ENCODE measurements around the gene PSMB7.

The PSMB7 gene

GRCh38 chr9:124337562-124337961 lies 77.7 kb downstream of the PSMB7 start:
- no peak overlapping the region for H3K4me3 ChIP-seq (ENCODE audit: low read depth, low read length)
- no peak for TF ChIP-seq CTCF (IDR thresholded peaks at IDR 0.05; ENCODE audit: insufficient read depth, low read length, missing control alignments)
- ChIA-PET POLR2A (no interaction called here), CTCF (interaction anchor here (1.1 to 4.1 kb wide), 3 partner anchors 17 to 211 kb away, joined by 3 to 18 read pairs (median 9); no protein-coding TSS in a partner anchor)
- DNase-seq (ENCODE audit: low read depth, low spot score): no peak

GRCh38 chr9:124335320-124335707 lies 79.9 kb downstream of the PSMB7 start:
- no peak for TF ChIP-seq CTCF (IDR thresholded peaks at IDR 0.05; ENCODE audit: insufficient read depth, low read length, missing control alignments)
- CTCF ChIA-PET: interaction anchor here (2.4 kb wide), 1 partner anchor 208 kb away, joined by 9 read pairs; no protein-coding TSS in a partner anchor
- no peak overlapping the region for H3K4me3 ChIP-seq (ENCODE audit: low read depth, low read length)
- no peak for DNase-seq (ENCODE audit: low read depth, low spot score)
- POLR2A ChIA-PET: no interaction called here

GRCh38 chr9:124334568-124335319 lies 80.5 kb downstream of the PSMB7 start:
- no peak for DNase-seq (ENCODE audit: low read depth, low spot score)
- ChIA-PET POLR2A (no interaction called here), CTCF (interaction anchor here (7.7 kb wide), 1 partner anchor 15 kb away, joined by 59 read pairs; no protein-coding TSS in a partner anchor)
- H3K4me3 ChIP-seq (ENCODE audit: low read depth, low read length): no peak overlapping the region
- no peak for TF ChIP-seq CTCF (IDR thresholded peaks at IDR 0.05; ENCODE audit: insufficient read depth, low read length, missing control alignments)

- ChIA-PET POLR2A (no interaction called here), CTCF (interaction anchor here (7.7 kb wide), 1 partner anchor 13 kb away, joined by 59 read pairs; no protein-coding TSS in a partner anchor)
- no peak for DNase-seq (ENCODE audit: low read depth, low spot score)
- no peak for TF ChIP-seq CTCF (IDR thresholded peaks at IDR 0.05; ENCODE audit: insufficient read depth, low read length, missing control alignments)
- no peak overlapping the region for H3K4me3 ChIP-seq (ENCODE audit: low read depth, low read length)
These were observed 82.1 kb downstream of the PSMB7 start for GRCh38 chr9:124333203-124333579.

- DNase-seq (ENCODE audit: low read depth, low spot score): no peak
- H3K4me3 ChIP-seq (ENCODE audit: low read depth, low read length): no peak overlapping the region
- ChIA-PET CTCF (interaction anchor here (1.3 to 7.7 kb wide), 3 partner anchors 13 to 206 kb away, joined by 3 to 59 read pairs (median 5); no protein-coding TSS in a partner anchor), POLR2A (no interaction called here)
- no peak for TF ChIP-seq CTCF (IDR thresholded peaks at IDR 0.05; ENCODE audit: insufficient read depth, low read length, missing control alignments)
These were observed 82.7 kb downstream of the PSMB7 start for GRCh38 chr9:124332361-124333202.

GRCh38 chr9:124331580-124331979 lies 83.7 kb downstream of the PSMB7 start:
- no peak for TF ChIP-seq CTCF (IDR thresholded peaks at IDR 0.05; ENCODE audit: insufficient read depth, low read length, missing control alignments)
- CTCF ChIA-PET: interaction anchor here (1.3 to 7.7 kb wide), 3 partner anchors 12 to 205 kb away, joined by 3 to 59 read pairs (median 5); no protein-coding TSS in a partner anchor

More at GRCh38 chr9:124331580-124331979, 83.7 kb downstream of the PSMB7 start:
- no peak for DNase-seq (ENCODE audit: low read depth, low spot score)
- H3K4me3 ChIP-seq (ENCODE audit: low read depth, low read length): no peak overlapping the region
- POLR2A ChIA-PET: no interaction called here
